Astrocyte (in vitro differentiated cells and primary cell): ENCODE results near the gene SMIM3.

Source experiments
- EZH2 ChIP-seq: IDR thresholded peaks from 2 replicates; pipeline ENCODE4 v1.6.1; 2012; ENCODE audit warnings: mild to moderate bottlenecking, low read length, inconsistent platforms; ENCODE audit not compliant: insufficient read depth
- TF ChIP-seq, protein P1 (sequence below): IDR thresholded peaks from 2 replicates; pipeline ENCODE4 v1.5.1; 2011; ENCODE audit warnings: low read depth, mild to moderate bottlenecking, inconsistent platforms, low read length, moderate library complexity; ENCODE audit not compliant: insufficient read depth

DNA sequence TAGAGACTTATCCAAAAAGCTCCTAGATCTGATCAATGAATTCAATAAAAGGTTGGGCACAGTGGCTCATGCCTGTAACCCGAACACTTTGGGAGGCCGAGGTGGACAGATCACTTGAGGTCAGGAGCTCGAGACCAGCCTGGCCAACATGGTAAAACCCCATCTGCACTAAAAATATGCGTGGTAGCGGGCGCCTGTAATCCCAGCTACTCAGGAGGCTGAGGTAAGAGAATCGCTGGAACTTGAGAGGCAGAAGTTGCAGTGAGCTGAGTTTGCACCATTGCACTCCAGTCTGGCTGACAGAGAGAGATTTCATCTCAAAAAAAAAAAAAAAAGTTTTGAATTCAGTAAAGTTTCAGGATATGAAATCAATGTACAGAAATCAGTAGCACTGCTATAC is 39.7 kb upstream of the SMIM3 start:
- no peak for TF ChIP-seq EZH2
- TF ChIP-seq, protein P1, sequence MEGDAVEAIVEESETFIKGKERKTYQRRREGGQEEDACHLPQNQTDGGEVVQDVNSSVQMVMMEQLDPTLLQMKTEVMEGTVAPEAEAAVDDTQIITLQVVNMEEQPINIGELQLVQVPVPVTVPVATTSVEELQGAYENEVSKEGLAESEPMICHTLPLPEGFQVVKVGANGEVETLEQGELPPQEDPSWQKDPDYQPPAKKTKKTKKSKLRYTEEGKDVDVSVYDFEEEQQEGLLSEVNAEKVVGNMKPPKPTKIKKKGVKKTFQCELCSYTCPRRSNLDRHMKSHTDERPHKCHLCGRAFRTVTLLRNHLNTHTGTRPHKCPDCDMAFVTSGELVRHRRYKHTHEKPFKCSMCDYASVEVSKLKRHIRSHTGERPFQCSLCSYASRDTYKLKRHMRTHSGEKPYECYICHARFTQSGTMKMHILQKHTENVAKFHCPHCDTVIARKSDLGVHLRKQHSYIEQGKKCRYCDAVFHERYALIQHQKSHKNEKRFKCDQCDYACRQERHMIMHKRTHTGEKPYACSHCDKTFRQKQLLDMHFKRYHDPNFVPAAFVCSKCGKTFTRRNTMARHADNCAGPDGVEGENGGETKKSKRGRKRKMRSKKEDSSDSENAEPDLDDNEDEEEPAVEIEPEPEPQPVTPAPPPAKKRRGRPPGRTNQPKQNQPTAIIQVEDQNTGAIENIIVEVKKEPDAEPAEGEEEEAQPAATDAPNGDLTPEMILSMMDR = no peak
